NT2/D1 (cell line): ENCODE results near the gene DMAC2L.

Experiments used
- SUZ12 ChIP-seq: IDR thresholded peaks from 2 replicates; pipeline ENCODE4 v1.6.1; 2011; ENCODE audit not compliant: insufficient read length, insufficient read depth; ENCODE audit errors: extremely low read depth
- YY1 ChIP-seq: IDR thresholded peaks from 2 replicates; pipeline ENCODE4 v1.6.1; 2011; ENCODE audit not compliant: insufficient read length, insufficient read depth
- ZNF274 ChIP-seq: IDR thresholded peaks from 2 replicates; pipeline ENCODE4 v1.6.1; 2011; ENCODE audit warnings: mild to moderate bottlenecking, low read depth, low read length

- TF ChIP-seq YY1 = no peak
- no peak for TF ChIP-seq ZNF274
- no peak for TF ChIP-seq SUZ12
Observed at GRCh38 chr14:50360093-50360492, 48.0 kb downstream of the DMAC2L start.
